ENCODE data around the gene CNEP1R1.

DNA sequence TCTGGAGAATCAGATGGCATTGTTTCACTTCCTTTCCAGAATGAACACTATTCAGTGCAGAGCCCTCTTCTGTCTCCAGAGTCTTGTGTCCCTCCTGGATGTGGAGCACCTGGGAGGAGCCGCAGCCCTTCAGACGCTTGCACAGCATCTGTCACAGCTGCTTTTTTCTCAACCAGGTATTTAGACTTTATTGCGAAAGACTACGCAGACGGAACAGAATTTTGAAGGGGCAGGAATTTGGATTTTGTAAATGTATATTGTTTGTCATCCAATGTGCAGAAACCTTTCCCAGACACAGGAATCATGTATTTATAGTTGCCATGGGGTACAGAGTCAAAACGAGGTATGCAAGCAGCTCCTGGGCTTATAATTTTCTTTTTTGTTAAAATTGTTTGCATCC, 61.2 kb downstream of the CNEP1R1 start:
- TF ChIP-seq EZH2 (IDR thresholded peaks at IDR 0.05; ENCODE audit: low read depth): no peak
- TF ChIP-seq, protein P1, sequence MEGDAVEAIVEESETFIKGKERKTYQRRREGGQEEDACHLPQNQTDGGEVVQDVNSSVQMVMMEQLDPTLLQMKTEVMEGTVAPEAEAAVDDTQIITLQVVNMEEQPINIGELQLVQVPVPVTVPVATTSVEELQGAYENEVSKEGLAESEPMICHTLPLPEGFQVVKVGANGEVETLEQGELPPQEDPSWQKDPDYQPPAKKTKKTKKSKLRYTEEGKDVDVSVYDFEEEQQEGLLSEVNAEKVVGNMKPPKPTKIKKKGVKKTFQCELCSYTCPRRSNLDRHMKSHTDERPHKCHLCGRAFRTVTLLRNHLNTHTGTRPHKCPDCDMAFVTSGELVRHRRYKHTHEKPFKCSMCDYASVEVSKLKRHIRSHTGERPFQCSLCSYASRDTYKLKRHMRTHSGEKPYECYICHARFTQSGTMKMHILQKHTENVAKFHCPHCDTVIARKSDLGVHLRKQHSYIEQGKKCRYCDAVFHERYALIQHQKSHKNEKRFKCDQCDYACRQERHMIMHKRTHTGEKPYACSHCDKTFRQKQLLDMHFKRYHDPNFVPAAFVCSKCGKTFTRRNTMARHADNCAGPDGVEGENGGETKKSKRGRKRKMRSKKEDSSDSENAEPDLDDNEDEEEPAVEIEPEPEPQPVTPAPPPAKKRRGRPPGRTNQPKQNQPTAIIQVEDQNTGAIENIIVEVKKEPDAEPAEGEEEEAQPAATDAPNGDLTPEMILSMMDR (conservative IDR thresholded peaks at IDR 0.05): no peak
